HG03575 (cell line): ENCODE results near the gene NFASC.

ENCODE experiments used
- ATAC-seq: cut with Tn5 transposase; IDR thresholded peaks from one replicate; pipeline ENCODE4 v1.9.1; 2021; ENCODE audit not compliant: unreplicated experiment, insufficient number of reproducible peaks, low FRiP score; ENCODE audit errors: extremely low read depth

The NFASC gene

GRCh38 chr1:205015241-205015640 lies 144.6 kb downstream of the NFASC start:
- ATAC-seq, result no peak

GRCh38 chr1:205016075-205016474 lies 145.4 kb downstream of the NFASC start:
- no peak for ATAC-seq

DNA sequence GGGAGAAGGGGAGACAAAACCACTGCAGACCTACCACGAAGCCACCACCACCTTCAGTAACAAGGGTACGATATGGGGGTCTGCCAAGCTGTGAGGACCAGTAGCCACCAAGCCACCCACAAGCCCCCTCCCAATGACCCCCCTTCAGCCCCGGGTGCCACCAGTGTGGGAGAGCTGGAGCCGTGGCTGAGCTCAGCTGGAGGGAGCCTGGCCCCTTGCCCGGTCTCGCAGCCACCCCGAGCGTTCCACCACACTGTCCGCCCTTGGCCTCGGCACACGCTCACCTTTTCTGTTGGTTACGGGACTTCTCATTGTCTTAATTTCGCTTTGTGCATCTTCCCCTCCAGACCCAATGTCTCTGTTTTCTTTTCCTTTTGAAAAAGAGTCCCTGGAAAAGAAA lies 145.9 kb downstream of the NFASC start:
- no peak for ATAC-seq

DNA sequence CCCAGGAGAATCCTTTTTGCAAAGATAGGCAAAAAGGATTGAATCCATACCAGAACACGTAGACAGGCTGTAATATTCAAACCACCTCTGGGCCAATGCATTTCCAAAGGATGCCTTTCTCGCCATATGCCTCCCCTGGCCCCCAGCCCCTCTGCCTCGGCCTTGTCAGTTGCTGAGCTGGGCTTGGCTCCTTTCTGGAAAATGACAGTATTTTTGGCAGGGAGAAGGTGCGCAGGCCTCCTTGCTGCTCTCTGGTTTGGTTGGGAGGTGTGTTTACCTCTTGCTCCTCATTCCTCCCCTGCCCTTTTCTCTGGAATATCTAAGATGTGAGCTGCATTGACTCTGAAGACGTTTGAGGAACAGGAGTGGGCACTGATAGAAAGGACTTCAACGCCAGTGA lies 146.3 kb downstream of the NFASC start:
- no peak for ATAC-seq

GRCh38 chr1:205017766-205018165 lies 147.1 kb downstream of the NFASC start:
- ATAC-seq, result no peak

GRCh38 chr1:205018381-205018780 lies 147.7 kb downstream of the NFASC start:
- no peak for ATAC-seq

GRCh38 chr1:205020466-205020865 lies 149.8 kb downstream of the NFASC start:
- ATAC-seq, result no peak

- no peak for ATAC-seq
These were observed 154.0 kb downstream of the NFASC start for GRCh38 chr1:205024679-205025078.

GRCh38 chr1:205025239-205025638 lies 154.6 kb downstream of the NFASC start:
- ATAC-seq, result no peak

- no peak for ATAC-seq
These were observed 155.5 kb downstream of the NFASC start for GRCh38 chr1:205026181-205026580.

DNA sequence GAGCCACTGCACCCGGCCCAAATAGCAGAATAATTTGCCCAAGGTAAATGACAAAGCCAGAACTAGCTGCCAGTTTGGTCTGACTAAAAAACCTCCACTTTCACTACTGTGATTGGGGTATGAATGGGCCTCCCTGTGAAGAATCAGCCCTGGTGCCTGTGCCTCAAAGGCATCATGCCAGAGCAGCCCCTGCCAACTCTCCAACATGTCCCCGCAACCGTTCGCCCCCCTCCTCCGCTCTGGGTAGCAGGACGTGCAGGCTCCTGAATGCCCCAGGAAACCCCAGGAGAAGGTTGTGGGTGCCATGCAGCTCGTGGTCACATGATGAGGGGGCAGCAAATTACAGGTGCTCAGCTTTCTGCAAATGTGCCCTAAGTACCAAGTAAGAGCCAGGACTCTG lies 157.7 kb downstream of the NFASC start:
- no peak for ATAC-seq

DNA sequence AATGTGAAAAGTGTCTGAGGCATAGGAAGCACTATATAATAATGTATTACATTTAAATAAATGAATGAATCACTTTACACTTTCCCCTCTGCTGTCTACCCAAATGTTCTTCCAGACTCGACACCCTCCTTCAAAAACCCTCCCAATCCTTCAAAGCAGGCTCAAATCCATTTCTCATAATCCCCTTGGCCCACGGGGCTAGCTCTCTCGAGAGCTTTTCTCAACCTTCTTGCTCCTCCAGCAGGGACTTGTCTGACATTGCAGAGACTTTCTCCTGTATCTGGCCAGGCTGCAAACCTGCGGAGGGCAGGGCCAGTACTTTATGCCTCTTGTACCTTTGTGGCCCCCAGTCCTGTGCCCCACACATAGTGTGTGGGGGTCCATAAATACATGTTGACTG lies 158.3 kb downstream of the NFASC start:
- ATAC-seq, result no peak

- no peak for ATAC-seq
These were observed 159.6 kb downstream of the NFASC start for GRCh38 chr1:205030241-205030640.

DNA sequence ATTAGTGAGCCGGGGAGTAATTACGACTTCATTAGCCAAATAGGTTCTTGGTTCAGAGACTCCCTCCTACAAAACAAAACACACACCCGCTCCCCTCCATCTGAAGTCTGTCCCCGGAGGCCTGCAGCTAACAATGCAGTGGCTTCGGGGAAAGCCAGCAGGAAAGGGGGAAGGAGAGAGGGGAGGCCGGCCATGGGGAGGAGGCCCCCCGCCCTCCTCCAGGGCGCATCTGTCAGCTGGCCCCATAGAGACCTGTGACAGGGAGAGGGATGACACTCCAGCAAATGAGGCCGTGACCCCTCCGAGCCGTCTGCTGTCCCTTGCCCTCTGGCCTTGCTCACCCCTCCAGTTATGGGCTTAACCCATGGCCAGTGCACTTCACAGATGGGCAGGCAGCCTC lies 160.2 kb downstream of the NFASC start:
- no peak for ATAC-seq

- no peak for ATAC-seq
These were observed 161.8 kb downstream of the NFASC start for GRCh38 chr1:205032508-205032907.

- ATAC-seq, result no peak
These were observed 166.9 kb downstream of the NFASC start for GRCh38 chr1:205037539-205037938.

DNA sequence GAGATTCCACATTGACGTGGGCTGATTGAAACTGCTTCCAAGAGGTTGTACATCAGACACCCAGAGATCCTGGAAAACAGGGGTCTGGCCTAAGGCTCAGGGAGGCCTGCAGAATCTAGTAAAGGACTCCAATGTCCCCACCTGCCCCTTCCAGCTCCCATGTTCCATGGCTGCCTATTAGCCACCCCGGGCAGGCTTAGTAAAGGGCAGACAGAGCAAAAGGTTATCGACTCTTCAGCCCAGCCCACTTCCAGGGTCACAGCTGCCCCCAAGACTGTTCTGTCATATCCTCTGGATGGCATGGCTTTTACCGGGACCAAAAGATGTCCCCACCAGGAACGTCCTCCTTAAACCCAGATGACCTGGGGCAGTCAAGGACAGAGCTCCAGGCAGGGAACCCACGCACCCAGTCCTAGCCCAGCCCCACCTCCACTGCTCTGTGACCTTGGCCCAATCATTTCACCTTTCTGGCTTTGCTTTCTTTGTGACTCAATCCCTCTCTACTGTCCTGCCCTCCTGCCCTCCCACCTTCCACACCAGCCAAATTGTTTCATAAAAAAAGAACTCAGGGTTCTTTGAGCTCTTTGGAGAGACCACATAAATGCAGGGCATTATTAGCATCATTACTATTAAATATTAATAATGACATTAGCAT lies 167.6 kb downstream of the NFASC start:
- ATAC-seq, result no peak

- ATAC-seq, result no peak
These were observed 170.5 kb downstream of the NFASC start for GRCh38 chr1:205041001-205041715.

DNA sequence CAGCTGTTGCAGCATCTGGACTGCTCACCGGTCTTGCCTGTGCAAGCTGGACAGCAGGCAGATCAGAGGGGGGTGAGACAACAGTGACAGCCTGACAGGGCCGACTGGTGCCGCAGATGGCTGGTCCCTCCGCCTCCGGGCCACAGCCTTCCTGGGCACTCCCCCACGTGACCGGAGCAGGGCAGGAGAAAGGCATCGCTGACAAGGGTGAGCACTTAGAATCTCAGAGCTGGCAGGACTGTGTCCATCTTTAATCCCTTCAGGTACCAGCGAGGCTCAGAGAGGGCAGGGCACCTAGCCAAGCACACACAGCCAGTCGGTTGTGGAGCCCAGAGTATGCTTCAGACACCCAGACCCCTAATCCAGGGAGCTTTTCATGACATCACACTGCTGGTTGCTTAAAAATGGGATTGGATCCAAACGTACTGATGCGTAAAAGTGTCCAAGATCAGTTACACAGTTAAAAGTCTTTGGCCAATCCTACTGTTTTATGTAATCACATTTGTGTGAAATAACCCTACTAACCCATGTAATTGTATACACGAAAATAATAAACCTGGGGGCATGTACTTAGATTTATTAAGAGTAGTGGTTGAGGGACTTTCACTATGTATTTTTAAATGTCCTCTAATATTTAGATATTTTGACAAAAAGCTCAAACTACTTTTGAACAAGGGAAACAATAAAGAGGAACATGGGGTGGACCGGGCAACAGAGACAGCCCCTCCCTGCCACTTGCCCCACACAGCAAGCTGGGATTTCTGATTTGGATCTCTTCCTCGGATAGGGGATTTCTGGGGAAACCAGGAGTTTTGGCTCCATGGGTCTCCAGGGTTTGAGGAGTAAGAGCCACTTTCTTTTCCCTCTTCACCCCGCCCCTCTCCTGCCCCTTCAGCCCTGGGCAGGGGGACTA lies 171.6 kb downstream of the NFASC start:
- ATAC-seq, result no peak
